LNCAP (cell line): ENCODE results near the gene CYTH1.

Source experiments
- TF ChIP-seq, protein P1 (sequence below): fragments of 450-650 bp; IDR thresholded peaks from 2 replicates; pipeline ENCODE4 v1.5.1; 2017; ENCODE audit warnings: mild to moderate bottlenecking

Gene CYTH1, protein sequence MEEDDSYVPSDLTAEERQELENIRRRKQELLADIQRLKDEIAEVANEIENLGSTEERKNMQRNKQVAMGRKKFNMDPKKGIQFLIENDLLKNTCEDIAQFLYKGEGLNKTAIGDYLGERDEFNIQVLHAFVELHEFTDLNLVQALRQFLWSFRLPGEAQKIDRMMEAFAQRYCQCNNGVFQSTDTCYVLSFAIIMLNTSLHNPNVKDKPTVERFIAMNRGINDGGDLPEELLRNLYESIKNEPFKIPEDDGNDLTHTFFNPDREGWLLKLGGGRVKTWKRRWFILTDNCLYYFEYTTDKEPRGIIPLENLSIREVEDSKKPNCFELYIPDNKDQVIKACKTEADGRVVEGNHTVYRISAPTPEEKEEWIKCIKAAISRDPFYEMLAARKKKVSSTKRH

DNA sequence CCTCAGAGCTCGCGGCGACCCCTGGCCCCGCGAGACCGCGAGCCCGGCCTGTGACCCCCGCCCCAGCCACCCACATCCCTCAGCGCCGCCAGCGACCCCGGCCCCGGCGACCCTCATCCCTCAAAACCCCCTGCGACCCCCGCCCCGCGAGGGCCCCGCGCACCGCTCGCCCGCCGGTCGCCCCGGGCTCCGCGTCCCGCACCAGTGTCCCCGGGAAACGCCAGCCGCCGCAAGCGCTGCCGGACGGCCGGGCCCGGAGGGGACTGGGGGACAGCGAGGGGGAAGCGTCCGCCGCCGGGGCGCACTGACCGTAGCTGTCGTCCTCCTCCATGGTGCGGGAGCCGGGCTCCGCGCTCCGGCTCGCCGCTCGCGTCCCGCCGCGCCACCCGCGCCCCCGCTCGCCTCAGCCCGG lies at the start of gene CYTH1:
TSS of gene CYTH1 (minus strand) at position 381 of the 412 bp plus-strand sequence. CDS start at position 331, 50 bp downstream.
- TF ChIP-seq, protein P1, sequence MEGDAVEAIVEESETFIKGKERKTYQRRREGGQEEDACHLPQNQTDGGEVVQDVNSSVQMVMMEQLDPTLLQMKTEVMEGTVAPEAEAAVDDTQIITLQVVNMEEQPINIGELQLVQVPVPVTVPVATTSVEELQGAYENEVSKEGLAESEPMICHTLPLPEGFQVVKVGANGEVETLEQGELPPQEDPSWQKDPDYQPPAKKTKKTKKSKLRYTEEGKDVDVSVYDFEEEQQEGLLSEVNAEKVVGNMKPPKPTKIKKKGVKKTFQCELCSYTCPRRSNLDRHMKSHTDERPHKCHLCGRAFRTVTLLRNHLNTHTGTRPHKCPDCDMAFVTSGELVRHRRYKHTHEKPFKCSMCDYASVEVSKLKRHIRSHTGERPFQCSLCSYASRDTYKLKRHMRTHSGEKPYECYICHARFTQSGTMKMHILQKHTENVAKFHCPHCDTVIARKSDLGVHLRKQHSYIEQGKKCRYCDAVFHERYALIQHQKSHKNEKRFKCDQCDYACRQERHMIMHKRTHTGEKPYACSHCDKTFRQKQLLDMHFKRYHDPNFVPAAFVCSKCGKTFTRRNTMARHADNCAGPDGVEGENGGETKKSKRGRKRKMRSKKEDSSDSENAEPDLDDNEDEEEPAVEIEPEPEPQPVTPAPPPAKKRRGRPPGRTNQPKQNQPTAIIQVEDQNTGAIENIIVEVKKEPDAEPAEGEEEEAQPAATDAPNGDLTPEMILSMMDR, result no peak

DNA sequence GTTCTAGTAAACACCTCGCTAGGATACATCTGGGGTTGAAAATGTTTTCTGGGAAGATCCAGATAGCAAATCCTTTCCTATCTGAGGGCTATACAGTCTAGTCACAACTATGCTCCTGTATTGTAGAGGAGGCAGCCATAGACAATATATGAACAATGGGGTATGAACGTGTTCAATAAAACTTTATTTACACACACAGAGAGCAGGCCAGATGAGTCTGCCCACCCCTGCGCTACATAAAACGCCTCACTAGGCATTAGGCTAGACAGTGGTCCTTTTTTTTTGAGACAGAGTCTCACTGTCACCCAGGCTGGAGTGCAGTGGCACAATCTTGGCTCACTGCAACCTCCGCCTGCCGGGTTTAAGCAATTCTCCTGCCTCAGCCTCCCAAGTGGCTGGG lies 47.4 kb upstream of the CYTH1 start:
- TF ChIP-seq, protein P1, result no peak

DNA sequence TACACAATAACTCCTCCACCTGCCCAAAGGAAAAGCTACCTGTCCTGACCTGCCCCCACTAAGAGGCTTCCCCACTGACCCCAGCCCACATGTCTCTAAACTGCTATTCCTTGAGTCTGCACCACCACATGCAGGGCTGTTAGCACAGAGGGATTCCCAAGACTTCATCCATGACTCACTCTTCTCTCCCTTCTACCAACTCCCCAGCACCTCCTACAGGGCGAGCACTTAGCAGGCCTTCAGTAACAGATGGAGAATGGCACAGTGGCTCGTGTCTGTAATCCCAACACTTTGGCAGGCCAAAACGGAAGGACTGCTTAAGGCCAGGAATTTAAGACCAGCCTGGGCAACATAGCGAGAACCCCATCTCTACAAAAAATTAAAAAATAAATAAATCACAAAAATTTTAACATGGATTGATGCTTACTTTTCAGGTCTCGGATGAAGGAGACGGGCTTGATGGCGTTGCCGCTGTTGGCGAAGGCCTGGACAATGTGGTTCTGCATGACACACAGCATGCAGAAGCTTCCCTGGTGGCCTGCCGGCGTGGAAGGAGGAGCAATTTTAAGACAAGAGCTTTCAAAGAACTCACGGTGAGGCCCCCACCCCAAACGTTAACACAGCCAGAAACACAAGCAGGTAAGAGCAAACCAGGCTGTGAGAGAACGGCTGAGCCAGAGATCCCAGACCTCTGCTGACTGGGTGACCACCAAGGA lies 46.6 kb upstream of the CYTH1 start:
- TF ChIP-seq, protein P1, result no peak

DNA sequence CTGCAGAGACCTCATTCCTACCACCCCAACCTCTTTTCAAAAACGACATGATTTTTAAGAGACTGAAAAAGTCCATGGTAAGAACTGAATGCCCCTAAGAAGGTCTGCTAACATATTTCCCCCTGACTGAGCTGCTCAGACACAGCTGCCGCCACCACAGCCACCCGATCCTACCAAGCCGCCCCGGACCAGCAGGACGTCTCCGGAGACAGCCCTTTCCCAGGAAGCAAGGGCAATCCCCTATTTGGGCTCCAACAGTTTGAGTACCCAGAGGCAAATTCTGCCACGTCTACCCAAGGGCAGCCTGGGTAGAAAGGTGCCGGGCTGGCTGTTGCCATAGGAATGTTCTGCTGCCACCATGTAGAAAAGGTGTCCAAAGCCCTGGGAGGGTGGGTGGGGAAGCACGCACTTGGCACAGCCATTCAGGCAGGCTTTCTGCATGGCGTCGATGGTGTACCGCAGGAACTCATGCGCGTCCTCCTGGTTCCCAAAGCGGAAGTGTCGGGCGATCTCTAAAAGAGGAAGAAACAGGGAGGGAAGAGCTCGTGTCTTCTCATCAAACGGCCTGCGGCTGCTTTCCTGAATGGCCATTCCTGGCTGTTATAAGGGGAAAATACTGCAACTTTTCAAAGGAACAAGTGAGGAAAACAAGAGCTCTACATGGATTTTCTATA lies 44.9 kb upstream of the CYTH1 start:
- TF ChIP-seq, protein P1, result no peak

DNA sequence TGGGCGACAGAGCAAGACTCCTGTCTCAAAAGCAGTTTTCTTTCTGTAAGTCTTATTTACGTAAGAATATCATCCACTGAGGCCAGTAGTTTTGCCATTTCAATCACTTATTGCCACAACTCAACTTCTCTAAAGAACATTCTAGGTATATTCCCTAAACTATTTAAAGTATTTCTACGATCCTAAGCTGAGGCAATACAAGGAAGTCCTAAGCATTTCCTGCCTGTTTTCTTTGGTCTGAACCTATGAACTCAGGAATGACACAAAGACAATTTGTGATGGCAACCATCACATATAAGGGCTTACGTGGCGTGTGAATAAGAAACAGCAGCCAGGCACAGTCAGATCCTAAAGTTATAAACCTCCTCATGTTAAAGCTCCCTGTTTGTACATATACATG lies 44.3 kb upstream of the CYTH1 start:
- TF ChIP-seq, protein P1, result no peak

DNA sequence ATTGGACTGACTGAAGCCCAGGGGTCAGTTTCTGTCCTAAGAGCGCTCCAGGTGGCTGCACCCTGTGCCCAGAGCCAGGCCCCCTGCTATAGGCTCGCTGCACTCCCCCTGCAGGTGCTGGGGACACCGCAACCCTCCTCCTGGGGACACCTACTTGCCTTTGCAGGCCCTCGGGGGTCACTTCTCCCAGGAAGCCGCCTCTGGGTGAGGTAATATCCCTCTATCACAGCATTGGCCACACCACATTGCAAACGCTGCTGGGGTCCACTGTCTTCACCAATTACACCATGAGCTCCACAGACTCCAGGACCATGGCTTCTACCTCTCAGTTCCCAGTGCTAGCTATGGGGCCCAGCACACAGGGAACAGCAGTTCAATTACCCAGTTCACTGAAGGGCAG lies 43.6 kb upstream of the CYTH1 start:
- TF ChIP-seq, protein P1, result no peak

DNA sequence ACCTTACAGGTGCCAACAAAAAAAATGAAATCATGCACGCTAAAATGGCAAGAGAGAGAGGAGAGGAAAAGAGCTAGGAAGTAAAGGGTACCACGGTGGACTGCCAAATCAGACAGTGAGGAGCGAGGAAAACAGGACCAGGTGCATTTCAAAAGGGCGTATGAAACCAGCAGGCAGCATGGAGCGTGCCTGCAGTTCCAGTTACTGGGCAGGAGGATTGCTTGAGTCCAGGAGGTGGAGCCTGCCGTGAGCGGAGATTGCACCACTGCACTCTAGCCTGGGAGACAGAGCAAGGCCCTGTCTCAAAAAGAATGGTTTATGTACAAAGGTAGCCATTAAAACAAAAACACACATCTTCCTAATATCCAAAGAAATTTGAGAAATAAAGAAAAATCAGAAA lies 42.2 kb upstream of the CYTH1 start:
- TF ChIP-seq, protein P1, result no peak
